ENCODE data around the gene SFRP5. TPM values are rescaled to one million over a fixed set of nuclear protein-coding genes. Genes with fewer than 3 reads are reported as not detected.
A peak's percentile ranks its signal among the peaks of the same experiment; 100 is the strongest.

The SFRP5 gene
- total RNA-seq, 1 experiment from 2014 or later: 3.5 TPM

GRCh38 chr10:97781618-97782331, 10.0 kb upstream of the SFRP5 start:
- peak; percentile 40 for ATAC-seq
- Mint-ChIP-seq H3K27ac (no peak overlapping the region), H3K27me3 (ENCODE audit: low read depth) (no peaks in the 10 kb centered on the region), H3K4me3 (no peak overlapping the region), H3K9me3 (no peaks in the 10 kb centered on the region), H3K36me3 (no peaks in the 10 kb centered on the region), H3K4me1 (peaks cover 22% of the 10 kb centered on the region)
- no peak for DNase-seq (ENCODE audit: low spot score)
- ChIA-PET CTCF (interaction anchor here (0.5 to 2.3 kb wide), 10 partner anchors 9 to 246 kb away, joined by 3 to 24 read pairs (median 4); partner anchors contain the start of genes AVPI1, GOLGA7B and SFRP5), POLR2A (interaction anchor here (0.6 kb wide), 1 partner anchor 36 kb away, joined by 3 read pairs; no protein-coding TSS in a partner anchor)
- no peak for TF ChIP-seq FOXP1 (CRISPR knock-in tag; IDR thresholded peaks at IDR 0.05; ENCODE audit: borderline replicate concordance)
- peak; percentile 69; the same call in 1 of the 2 replicates for TF ChIP-seq ZNF423 (CRISPR knock-in tag; IDR thresholded peaks at IDR 0.05)
- TF ChIP-seq NR1H2 (CRISPR knock-in tag; IDR thresholded peaks at IDR 0.05): no peak

GRCh38 chr10:97780841-97781617, 9.2 kb upstream of the SFRP5 start:
- ChIA-PET POLR2A (interaction anchor here (0.6 kb wide), 1 partner anchor 37 kb away, joined by 3 read pairs; no protein-coding TSS in a partner anchor), CTCF (interaction anchor here (0.5 to 2.3 kb wide), 12 partner anchors 9 to 248 kb away, joined by 3 to 24 read pairs (median 4); partner anchors contain the start of genes AVPI1, GOLGA7B and SFRP5)
- no peaks in the 10 kb centered on the region for H3K27me3 Mint-ChIP-seq (ENCODE audit: low read depth)
- no peak overlapping the region for H3K4me3 Mint-ChIP-seq
- TF ChIP-seq ZNF512 (CRISPR knock-in tag; IDR thresholded peaks at IDR 0.05; ENCODE audit: borderline replicate concordance): no peak
- TF ChIP-seq ERG (CRISPR knock-in tag; IDR thresholded peaks at IDR 0.05): no peak
- TF ChIP-seq ARID4B (CRISPR knock-in tag; IDR thresholded peaks at IDR 0.05; ENCODE audit: borderline replicate concordance): no peak
- no peak for TF ChIP-seq FOXP1 (CRISPR knock-in tag; IDR thresholded peaks at IDR 0.05; ENCODE audit: borderline replicate concordance)
- no peak for TF ChIP-seq IRF2 (CRISPR knock-in tag; IDR thresholded peaks at IDR 0.05; ENCODE audit: borderline replicate concordance, low read depth)
- no peak for TF ChIP-seq NFYB (CRISPR knock-in tag; conservative IDR thresholded peaks at IDR 0.05; ENCODE audit: low read depth)
- no peak for TF ChIP-seq ZNF232 (CRISPR knock-in tag; IDR thresholded peaks at IDR 0.05)
- no peak for TF ChIP-seq ATF2 (CRISPR knock-in tag; IDR thresholded peaks at IDR 0.05; ENCODE audit: borderline replicate concordance, low read depth)
- no peak for TF ChIP-seq ZNF671 (CRISPR knock-in tag; IDR thresholded peaks at IDR 0.05)
- no peak for TF ChIP-seq EMX1 (CRISPR knock-in tag; IDR thresholded peaks at IDR 0.05)
- no peak for TF ChIP-seq USF1 (CRISPR knock-in tag; IDR thresholded peaks at IDR 0.05)
- no peak for ATAC-seq
- peaks cover 22% of the 10 kb centered on the region for H3K4me1 Mint-ChIP-seq
- no peaks in the 10 kb centered on the region for H3K36me3 Mint-ChIP-seq
- no peak for DNase-seq (ENCODE audit: low spot score)
- H3K27ac Mint-ChIP-seq: 0 out of 2 replicates have a peak overlapping the region, but pooled peaks have one; percentile 11
- H3K9me3 Mint-ChIP-seq: no peaks in the 10 kb centered on the region
